Calu3 (cell line): Measurements from ENCODE around the gene LYPD4. TPM values are rescaled to one million over a fixed set of nuclear protein-coding genes. Genes with fewer than 3 reads are reported as not detected.

ENCODE experiments used
- BruUV-seq: library from RNA; stranded (reverse); fragments of 400-500 nt; replicated peaks from 2 replicates; lab custom pipeline; 2021; lab: Mats Ljungman, UMichigan
- CTCF ChIA-PET: fragments of 300-600 bp; sonication (Branson Sonifier 250); formaldehyde crosslinking; loops from one replicate; lab custom pipeline; 2022; ENCODE audit warnings: antibody characterized with exemption; lab: Charles Lee
- DNase-seq: peaks from one replicate; pipeline ENCODE4 v3.0.0; 2022
- H3K27ac Mint-ChIP-seq: one replicate; pipeline ENCODE4 v1.8.0; 2022; ENCODE audit warnings: mixed read lengths; ENCODE audit not compliant: unreplicated experiment
- H3K27me3 Mint-ChIP-seq: one replicate; pipeline ENCODE4 v1.8.0; 2022; ENCODE audit warnings: mixed read lengths; ENCODE audit not compliant: unreplicated experiment
- H3K36me3 Mint-ChIP-seq: one replicate; pipeline ENCODE4 v1.8.0; 2022; ENCODE audit warnings: mild to moderate bottlenecking, moderate library complexity, mixed read lengths; ENCODE audit not compliant: insufficient read depth, unreplicated experiment
- H3K4me1 Mint-ChIP-seq: one replicate; pipeline ENCODE4 v1.8.0; 2022; ENCODE audit warnings: mild to moderate bottlenecking, low read depth, mixed read lengths; ENCODE audit not compliant: unreplicated experiment
- H3K4me3 Mint-ChIP-seq: one replicate; pipeline ENCODE4 v1.8.0; 2022; ENCODE audit warnings: mild to moderate bottlenecking, low read depth, moderate library complexity, mixed read lengths; ENCODE audit not compliant: unreplicated experiment
- H3K9me3 Mint-ChIP-seq: one replicate; pipeline ENCODE4 v1.8.0; 2022; ENCODE audit warnings: low read depth, mixed read lengths; ENCODE audit not compliant: unreplicated experiment
- intact Hi-C: fragments of 100-400 bp; cut with micrococcal nuclease; formaldehyde crosslinking; loops from one replicate; pipeline ENCODE4 v1.10.0; 2022; ENCODE audit not compliant: unreplicated experiment
- total RNA-seq: library from RNA; stranded (reverse); gene quantifications from 2 replicates; pipeline ENCODE4 v1.2.3, GENCODE V29; 2022
- TF ChIP-seq, protein P1 (sequence below): fragments of 200-600 bp; IDR thresholded peaks from one replicate; pipeline ENCODE4 v1.8.0; 2022; ENCODE audit warnings: antibody characterized with exemption; ENCODE audit not compliant: unreplicated experiment

Gene LYPD4
- total RNA-seq, 1 experiment from 2014 or later = not detected

DNA sequence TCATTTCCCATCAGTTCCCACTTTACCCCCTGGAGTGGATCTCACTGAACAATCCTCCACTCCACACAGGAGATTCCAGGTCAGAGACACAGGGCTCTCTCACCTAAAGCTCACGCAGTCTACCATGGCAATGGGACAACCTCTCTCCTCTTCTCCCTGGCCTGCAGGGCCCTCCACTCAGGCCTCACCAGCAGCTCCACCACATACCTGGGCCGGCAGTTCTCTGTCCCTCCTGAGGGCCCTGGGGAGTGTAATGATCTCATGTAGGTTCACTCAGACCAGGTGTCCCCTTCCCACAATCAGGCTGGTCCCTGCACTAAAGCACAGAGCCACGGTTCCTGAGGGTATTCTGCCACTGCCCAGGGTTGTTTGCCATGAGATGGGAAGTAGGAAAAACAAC lies 32.5 kb downstream of the LYPD4 start:
- CTCF ChIA-PET = interaction anchor here (1.7 kb wide), 1 partner anchor 9 kb away, joined by 4 read pairs; no protein-coding TSS in a partner anchor
- H3K27ac Mint-ChIP-seq = no peak overlapping the region
- no peaks in the 10 kb centered on the region for H3K4me1 Mint-ChIP-seq
- peaks cover 85% of the 10 kb centered on the region for H3K27me3 Mint-ChIP-seq
- DNase-seq = no peak
- H3K9me3 Mint-ChIP-seq = no peaks in the 10 kb centered on the region
- intact Hi-C loops = no loop called here
- H3K4me3 Mint-ChIP-seq = no peak overlapping the region
- BruUV-seq = no TSS peak
- TF ChIP-seq, protein P1, sequence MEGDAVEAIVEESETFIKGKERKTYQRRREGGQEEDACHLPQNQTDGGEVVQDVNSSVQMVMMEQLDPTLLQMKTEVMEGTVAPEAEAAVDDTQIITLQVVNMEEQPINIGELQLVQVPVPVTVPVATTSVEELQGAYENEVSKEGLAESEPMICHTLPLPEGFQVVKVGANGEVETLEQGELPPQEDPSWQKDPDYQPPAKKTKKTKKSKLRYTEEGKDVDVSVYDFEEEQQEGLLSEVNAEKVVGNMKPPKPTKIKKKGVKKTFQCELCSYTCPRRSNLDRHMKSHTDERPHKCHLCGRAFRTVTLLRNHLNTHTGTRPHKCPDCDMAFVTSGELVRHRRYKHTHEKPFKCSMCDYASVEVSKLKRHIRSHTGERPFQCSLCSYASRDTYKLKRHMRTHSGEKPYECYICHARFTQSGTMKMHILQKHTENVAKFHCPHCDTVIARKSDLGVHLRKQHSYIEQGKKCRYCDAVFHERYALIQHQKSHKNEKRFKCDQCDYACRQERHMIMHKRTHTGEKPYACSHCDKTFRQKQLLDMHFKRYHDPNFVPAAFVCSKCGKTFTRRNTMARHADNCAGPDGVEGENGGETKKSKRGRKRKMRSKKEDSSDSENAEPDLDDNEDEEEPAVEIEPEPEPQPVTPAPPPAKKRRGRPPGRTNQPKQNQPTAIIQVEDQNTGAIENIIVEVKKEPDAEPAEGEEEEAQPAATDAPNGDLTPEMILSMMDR = no peak
- H3K36me3 Mint-ChIP-seq = no peaks in the 10 kb centered on the region

DNA sequence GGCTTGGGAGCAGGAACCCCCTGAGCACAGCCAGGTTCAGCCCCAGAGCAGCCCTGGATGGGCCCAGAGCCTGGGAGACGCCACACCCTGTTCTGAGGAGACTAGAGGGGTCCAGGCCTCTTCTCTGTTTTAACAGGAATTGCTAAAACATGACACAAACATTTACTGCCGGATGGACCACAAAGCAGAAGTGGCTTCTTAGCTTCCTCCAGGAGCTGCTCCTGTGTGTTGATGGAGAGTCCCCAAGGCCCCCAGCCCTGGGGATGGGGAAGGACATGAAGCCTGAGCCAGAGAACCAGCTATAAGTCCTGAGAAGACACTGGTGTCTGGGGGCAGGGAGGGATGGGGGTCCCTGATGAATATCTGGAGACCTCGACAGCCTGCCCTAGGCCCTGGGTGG lies 33.4 kb downstream of the LYPD4 start:
- H3K36me3 Mint-ChIP-seq = no peaks in the 10 kb centered on the region
- H3K4me3 Mint-ChIP-seq = no peak overlapping the region
- TF ChIP-seq, protein P1 = no peak
- intact Hi-C loops = no loop called here
- H3K27ac Mint-ChIP-seq = no peak overlapping the region
- peaks cover 94% of the 10 kb centered on the region for H3K27me3 Mint-ChIP-seq
- CTCF ChIA-PET = interaction anchor here (1.7 kb wide), 1 partner anchor 10 kb away, joined by 4 read pairs; no protein-coding TSS in a partner anchor
- H3K9me3 Mint-ChIP-seq = no peaks in the 10 kb centered on the region
- H3K4me1 Mint-ChIP-seq = no peaks in the 10 kb centered on the region
- no peak for DNase-seq
- no TSS peak for BruUV-seq

DNA sequence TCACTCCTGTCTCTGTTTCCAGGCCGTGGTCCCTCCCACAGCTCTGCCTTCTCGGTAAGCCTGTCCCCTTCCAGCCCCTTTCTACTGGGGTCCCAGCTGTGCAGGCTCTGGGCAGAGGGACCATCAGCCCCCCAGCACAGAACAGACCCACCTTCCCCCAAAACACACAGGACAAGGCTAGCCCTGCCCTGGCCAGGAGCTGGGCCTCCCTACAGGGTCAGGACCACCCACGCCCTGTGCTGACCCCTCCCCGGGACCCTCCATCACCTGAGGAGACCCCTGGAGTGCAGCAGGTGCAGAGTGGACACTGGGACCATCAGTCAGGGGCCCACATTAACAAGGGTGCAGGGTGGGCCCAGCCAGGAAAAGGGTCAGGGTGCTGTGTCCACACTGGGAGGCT lies 34.2 kb downstream of the LYPD4 start:
- TF ChIP-seq, protein P1 = no peak
- Mint-ChIP-seq H3K4me1 (no peaks in the 10 kb centered on the region), H3K27me3 (peaks cover 99% of the 10 kb centered on the region), H3K36me3 (no peaks in the 10 kb centered on the region), H3K4me3 (no peak overlapping the region), H3K27ac (no peak overlapping the region), H3K9me3 (no peaks in the 10 kb centered on the region)
- no peak for DNase-seq
- BruUV-seq = no TSS peak
- intact Hi-C loops = no loop called here
- CTCF ChIA-PET = interaction anchor here (0.5 to 1.7 kb wide), 2 partner anchors 11 to 610 kb away, joined by 3 to 4 read pairs; no protein-coding TSS in a partner anchor

DNA sequence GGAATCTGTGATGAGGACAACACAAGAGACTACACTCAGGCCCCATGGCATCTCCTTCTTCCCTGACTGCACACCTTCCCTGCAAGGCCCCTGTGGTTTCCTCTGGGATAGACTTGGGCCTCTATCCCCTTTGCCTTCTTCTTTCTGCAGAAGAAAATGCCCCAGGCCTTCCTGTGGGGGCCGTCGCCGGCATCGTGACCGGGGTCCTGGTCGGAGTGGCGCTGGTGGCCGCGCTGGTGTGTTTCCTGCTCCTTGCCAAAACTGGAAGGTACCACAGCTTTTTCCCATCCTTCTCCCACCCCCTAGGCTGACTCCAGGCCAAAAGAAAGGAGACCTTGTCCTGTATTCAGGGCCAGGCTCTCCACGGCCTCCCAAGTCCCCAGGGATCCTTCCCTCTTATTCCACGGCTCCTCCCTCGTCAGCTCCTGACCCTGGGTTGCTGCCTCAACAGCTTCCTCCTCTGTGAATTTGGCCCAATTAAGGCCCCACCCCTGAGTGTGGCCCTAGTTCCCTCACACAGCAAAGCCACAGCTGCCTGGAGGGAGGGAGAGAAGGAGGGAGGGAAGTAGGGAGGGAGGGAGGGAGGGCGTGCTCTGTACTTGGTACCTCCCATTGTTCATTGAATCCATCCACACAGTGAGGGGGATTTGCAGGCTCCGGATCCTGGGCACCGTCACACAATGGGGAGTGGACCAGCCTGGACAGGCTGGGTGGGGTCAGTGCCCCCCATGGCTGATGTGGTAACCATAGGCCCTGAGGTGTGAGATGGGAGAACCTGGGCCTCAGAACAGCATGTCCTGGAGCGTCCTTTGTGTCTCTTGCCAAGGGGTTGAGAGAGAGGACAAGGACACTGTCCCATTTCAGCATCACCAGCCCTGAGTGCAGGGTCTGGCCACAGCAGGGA lies 35.6 kb downstream of the LYPD4 start:
- Mint-ChIP-seq H3K4me3 (no peak overlapping the region), H3K36me3 (no peaks in the 10 kb centered on the region), H3K9me3 (no peaks in the 10 kb centered on the region), H3K27me3 (peaks cover 98% of the 10 kb centered on the region), H3K4me1 (no peaks in the 10 kb centered on the region), H3K27ac (no peak overlapping the region)
- CTCF ChIA-PET = no interaction called here
- intact Hi-C loops = no loop called here
- BruUV-seq = no TSS peak
- TF ChIP-seq, protein P1 = no peak
- DNase-seq = no peak
